GM12864 (cell line): ENCODE data around the gene XPO1.

Source experiments
- DNase-seq: peaks from one replicate; pipeline ENCODE4 v3.0.0-alpha.2; 2011; ENCODE audit warnings: low read depth
- H3K4me3 ChIP-seq: 2 replicates; pipeline ENCODE4 v1.5.1; 2011; ENCODE audit warnings: mild to moderate bottlenecking, low read depth, low read length, control low read depth
- CTCF ChIP-seq: IDR thresholded peaks from 2 replicates; pipeline ENCODE4 v1.5.1; 2011; ENCODE audit warnings: low read depth, mild to moderate bottlenecking, moderate library complexity, low read length, control low read depth, inconsistent platforms; ENCODE audit errors: missing control alignments

The XPO1 gene

GRCh38 chr2:61530749-61531148 lies 7.4 kb downstream of the XPO1 start:
- TF ChIP-seq CTCF, result no peak
- DNase-seq, result no peak

GRCh38 chr2:61529944-61530735 lies 8.0 kb downstream of the XPO1 start:
- DNase-seq, result no peak
- no peak for TF ChIP-seq CTCF
- no peak overlapping the region for H3K4me3 ChIP-seq

More at GRCh38 chr2:61530749-61531148, 7.4 kb downstream of the XPO1 start:
- H3K4me3 ChIP-seq, result no peak overlapping the region

GRCh38 chr2:61520261-61520660 lies 17.9 kb downstream of the XPO1 start:
- H3K4me3 ChIP-seq, result no peak overlapping the region
- no peak for DNase-seq
- no peak for TF ChIP-seq CTCF

- DNase-seq, result no peak
- H3K4me3 ChIP-seq, result no peak overlapping the region
- no peak for TF ChIP-seq CTCF
Observed at GRCh38 chr2:61512768-61513398, 25.3 kb downstream of the XPO1 start.

GRCh38 chr2:61510674-61511671 lies 27.2 kb downstream of the XPO1 start:
- TF ChIP-seq CTCF, result no peak
- H3K4me3 ChIP-seq, result no peak overlapping the region
- no peak for DNase-seq

GRCh38 chr2:61504949-61505348 lies 33.2 kb downstream of the XPO1 start:
- no peak for DNase-seq
- TF ChIP-seq CTCF, result no peak
- no peak overlapping the region for H3K4me3 ChIP-seq
